ENCODE results near the gene APP.

- TF ChIP-seq CTCF (conservative IDR thresholded peaks at IDR 0.05; ENCODE audit: low read depth, low read length) = no peak
- no peak for TF ChIP-seq EZH2 (IDR thresholded peaks at IDR 0.05; ENCODE audit: low read length, unreplicated experiment)
- no peak for TF ChIP-seq EZH2phosphoT487 (IDR thresholded peaks at IDR 0.05; ENCODE audit: borderline replicate concordance, low read length)
These were observed 220.9 kb downstream of the APP start for GRCh38 chr21:25949701-25950100.

All from PC-3 (cell line).